PFSK-1 (cell line): ENCODE results near the gene CS.

Experiments
- FOXP2 ChIP-seq: optimal IDR thresholded peaks from 2 replicates; pipeline ENCODE3; 2011; ENCODE audit warnings: borderline replicate concordance, control low read depth, inconsistent platforms; ENCODE audit not compliant: insufficient read depth; ENCODE audit errors: extremely low read length, extremely low read depth
- POLR2AphosphoS5 ChIP-seq: IDR thresholded peaks from 2 replicates; pipeline ENCODE4 v1.6.1; 2012; ENCODE audit warnings: low read depth, mild to moderate bottlenecking, control low read depth, low read length, moderate library complexity
- REST ChIP-seq, 2 experiments: IDR thresholded peaks; 2 replicates each; pipeline versions ENCODE4 v1.6.1 to v1.8.0; 2011 to 2012; ENCODE audit warnings: low read depth in 2 of 2, low read length in 2 of 2, control low read depth in 1 of 2, inconsistent platforms in 1 of 2, mild to moderate bottlenecking in 1 of 2, moderate library complexity in 1 of 2; ENCODE audit not compliant: insufficient read depth in 1 of 2
- SIN3A ChIP-seq: IDR thresholded peaks from 2 replicates; pipeline ENCODE4 v1.6.1; 2012; ENCODE audit warnings: mild to moderate bottlenecking, low read length, moderate library complexity, borderline replicate concordance; ENCODE audit not compliant: insufficient read depth
- TAF1 ChIP-seq: IDR thresholded peaks from 2 replicates; pipeline ENCODE4 v1.6.1; 2012; ENCODE audit warnings: low read length, control low read depth, borderline replicate concordance; ENCODE audit not compliant: insufficient read depth

GRCh38 chr12:56260380-56260779, 39.8 kb downstream of the CS start:
- TF ChIP-seq SIN3A (no peak), POLR2AphosphoS5 (no peak), TAF1 (no peak), REST (IDR thresholded peaks at IDR 0.05; ENCODE audit: insufficient read depth in 1 of 2, low read depth in 2 of 2, low read length in 2 of 2) (no peak), FOXP2 (no peak)
